GM12874 (cell line): ENCODE results near the gene HARBI1.

Experiments
- TF ChIP-seq, protein P1 (sequence below): IDR thresholded peaks from 2 replicates; pipeline ENCODE4 v1.5.1; 2011; ENCODE audit warnings: low read depth, mild to moderate bottlenecking, control low read depth, low read length, moderate library complexity; ENCODE audit not compliant: insufficient read depth

The HARBI1 gene

DNA sequence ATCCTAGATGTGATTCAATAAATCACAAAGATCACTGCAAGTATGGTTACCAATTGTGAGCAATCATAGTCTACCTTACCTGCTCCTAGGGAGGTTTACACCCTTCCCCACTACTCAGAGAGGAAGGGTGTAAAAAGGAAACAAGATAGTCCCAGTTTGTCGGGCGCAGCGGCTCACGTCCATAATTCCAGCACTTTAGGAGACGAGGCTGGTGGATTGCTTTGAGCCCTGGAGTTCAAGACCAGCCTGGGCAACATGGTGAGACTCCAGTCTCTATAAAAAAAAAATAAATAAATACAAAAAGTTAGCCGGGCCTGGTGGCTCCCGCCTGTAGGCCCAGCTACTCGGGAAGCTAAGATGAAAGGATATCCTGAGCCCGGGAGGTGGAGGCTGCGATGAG is 22.2 kb downstream of the HARBI1 start:
- TF ChIP-seq, protein P1, sequence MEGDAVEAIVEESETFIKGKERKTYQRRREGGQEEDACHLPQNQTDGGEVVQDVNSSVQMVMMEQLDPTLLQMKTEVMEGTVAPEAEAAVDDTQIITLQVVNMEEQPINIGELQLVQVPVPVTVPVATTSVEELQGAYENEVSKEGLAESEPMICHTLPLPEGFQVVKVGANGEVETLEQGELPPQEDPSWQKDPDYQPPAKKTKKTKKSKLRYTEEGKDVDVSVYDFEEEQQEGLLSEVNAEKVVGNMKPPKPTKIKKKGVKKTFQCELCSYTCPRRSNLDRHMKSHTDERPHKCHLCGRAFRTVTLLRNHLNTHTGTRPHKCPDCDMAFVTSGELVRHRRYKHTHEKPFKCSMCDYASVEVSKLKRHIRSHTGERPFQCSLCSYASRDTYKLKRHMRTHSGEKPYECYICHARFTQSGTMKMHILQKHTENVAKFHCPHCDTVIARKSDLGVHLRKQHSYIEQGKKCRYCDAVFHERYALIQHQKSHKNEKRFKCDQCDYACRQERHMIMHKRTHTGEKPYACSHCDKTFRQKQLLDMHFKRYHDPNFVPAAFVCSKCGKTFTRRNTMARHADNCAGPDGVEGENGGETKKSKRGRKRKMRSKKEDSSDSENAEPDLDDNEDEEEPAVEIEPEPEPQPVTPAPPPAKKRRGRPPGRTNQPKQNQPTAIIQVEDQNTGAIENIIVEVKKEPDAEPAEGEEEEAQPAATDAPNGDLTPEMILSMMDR, result no peak

DNA sequence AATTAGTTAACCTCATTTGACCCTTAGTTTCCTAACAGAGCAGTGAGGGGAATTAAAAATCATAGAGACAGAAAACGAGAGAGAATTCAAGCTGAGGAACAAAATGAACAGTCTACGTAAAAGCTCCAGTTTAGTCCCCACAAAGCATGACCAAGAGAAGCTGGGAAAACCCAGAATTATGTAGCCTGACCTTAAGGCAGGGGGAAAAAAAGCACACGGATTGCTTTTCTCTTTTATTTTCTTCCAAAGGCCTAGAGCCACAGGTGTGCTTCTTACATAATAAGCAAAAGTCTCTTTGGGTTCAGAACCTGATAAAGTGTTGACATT is 22.7 kb downstream of the HARBI1 start:
- TF ChIP-seq, protein P1, result no peak

DNA sequence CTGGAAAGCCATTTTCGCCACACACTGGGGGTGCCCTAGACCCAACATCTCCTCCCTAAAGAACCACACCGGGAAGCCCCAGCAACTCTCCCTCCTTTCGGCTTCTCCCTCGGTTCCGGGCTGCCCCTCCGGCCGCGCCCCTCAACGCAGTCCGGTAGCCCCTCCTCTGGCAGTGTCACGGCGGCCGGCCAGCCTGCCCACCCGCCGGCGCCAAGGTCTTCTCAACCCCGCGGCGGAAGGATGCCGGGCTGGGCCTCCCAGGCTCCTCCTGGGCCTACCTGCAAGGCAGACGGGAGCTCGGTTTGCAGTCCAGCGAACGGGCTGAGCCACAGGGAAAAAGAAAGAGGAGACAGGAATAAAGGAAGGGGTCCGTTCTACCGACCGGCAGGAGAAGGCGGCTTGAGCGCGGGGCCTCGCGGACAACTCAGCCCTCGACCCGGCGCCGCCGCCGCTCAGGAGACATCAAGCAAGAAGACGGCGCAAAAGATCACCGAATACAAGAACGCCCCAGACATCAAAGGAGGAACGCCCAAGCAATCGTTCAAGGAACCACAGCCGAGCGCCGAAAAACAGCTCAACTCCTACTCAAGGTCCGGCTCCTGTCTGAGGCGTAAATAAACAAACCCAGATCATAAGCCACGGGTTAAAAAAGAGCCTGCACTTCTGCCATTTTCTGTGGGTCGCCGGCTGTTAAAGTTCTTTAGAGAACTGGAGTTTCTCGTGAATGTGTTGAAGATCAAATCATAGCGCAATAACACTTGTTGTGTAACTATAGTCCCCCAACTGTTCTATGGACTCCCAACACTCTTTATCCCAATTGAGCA is 23.3 kb downstream of the HARBI1 start, which contains the start of gene AMBRA1:
AMBRA1 (minus strand) TSS at position 474 of the 824 bp plus-strand sequence. CDS start 45,643 bp downstream, outside the sequence.
- TF ChIP-seq, protein P1, result no peak

DNA sequence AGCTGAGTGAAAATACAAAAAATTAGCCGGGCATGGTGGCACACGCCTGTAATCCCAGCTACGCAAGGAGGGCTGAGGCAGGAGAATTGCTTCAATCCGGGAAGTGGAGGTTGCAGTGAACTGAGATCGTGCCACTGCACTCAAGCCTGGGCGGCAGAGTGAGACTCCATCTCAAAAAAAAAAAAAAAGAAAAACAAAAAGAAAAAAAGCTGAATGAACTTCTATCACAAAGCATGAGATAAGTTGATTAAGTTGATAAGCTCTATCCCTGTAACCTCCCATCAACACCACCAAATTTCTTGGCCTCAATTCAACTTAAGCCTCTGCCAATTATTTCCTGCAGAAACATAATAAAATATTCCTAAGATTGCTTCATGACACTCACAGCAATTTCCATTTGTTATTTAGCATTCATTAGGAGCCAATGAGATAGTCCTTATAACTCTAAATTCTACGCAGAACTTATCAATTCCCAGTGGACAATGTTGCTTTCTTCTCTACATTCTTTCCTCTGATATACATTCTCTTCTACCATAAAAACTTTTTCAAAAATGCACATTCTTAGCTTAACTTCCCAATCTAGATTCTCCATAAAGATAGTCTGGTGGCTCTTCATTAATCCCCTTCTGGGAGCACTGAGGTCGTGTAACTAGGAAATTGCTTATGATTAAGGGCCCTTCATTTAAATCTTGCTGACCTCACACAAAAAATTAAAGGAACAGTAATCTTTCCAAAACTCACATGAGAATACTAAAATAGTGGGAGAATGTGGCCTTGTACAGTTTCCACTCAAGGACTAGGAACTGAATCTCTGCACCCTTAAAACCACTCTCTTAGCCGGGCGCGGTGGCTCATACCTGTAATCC is 26.1 kb downstream of the HARBI1 start:
- TF ChIP-seq, protein P1, result no peak

DNA sequence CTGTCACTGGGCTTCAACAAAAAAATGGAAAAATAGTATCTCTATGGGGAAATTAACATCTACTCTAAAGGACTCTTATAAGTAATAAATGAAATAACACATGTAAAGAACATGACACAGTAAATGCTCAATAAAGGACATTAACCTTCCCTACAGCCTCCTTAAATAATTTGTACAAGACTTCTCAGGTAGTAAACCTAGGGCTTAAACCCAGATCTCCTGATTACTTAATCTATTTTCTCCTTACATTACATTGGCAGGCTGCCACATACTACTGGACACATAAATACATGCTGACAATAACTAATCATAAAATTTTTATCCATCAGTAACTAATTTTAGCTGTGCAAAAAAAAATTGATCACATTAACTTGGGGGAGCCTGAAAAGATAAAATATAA is 28.1 kb downstream of the HARBI1 start:
- TF ChIP-seq, protein P1, result no peak

DNA sequence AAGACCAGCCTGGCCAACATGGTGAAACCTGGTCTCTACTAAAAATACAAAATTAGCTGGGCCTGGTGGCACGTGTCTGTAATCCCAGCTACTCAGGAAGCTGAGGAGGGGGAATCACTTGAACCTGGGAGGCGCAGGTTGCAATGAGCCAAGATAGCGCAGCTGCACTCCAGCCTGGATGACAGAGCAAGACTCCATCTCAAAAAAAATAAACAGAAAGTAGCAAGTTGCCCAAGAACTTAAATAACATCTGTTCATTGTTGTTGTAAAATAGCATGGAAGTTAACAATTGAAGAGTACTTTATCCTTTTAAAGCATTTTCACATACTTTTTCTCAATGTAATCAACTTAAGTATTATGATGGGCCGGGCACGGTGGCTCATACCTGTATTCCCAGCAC is 28.9 kb downstream of the HARBI1 start:
- TF ChIP-seq, protein P1, result no peak

DNA sequence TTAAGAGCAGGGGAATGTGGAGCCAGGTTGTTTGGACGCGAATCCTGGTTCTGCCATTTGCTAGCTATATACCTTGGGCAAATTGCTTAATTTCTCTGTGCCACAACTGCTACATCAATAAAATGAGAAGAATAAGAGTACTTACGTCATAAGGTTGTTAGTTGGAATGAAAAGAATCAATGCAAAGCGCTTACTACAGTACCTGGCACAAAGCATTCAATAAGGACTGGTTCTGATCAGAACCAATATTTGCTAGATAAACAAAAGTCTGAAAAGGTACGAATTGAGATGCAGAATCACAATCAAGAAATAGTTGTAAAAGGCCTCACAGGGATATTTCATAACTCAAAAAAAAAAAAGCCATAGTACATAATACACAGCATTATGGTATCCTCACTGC is 34.4 kb downstream of the HARBI1 start:
- TF ChIP-seq, protein P1, result no peak
